ENCODE measurements around the gene PPP3CA. TPM values are rescaled to one million over a fixed set of nuclear protein-coding genes. Genes with fewer than 3 reads are reported as not detected.

The PPP3CA gene
- total RNA-seq = 22.6 and 27.2 TPM in 2 replicates

GRCh38 chr4:101347267-101347556 lies at the start of gene PPP3CA:
TSS of gene PPP3CA (minus strand) at chr4:101347526.

